ENCODE measurements around the gene GRIN2C. TPM values are rescaled to one million over a fixed set of nuclear protein-coding genes. Genes with fewer than 3 reads are reported as not detected.
A peak's percentile ranks its signal among the peaks of the same experiment; 100 is the strongest.
"Not testable (repeated sequence)": the region's sequence is repeated elsewhere in the genome, so short reads cannot be mapped to it uniquely, and the experiment has no call there.

The GRIN2C gene
- total and polyA plus RNA-seq, 2 donors, result 0.47 to 1.9 TPM

DNA sequence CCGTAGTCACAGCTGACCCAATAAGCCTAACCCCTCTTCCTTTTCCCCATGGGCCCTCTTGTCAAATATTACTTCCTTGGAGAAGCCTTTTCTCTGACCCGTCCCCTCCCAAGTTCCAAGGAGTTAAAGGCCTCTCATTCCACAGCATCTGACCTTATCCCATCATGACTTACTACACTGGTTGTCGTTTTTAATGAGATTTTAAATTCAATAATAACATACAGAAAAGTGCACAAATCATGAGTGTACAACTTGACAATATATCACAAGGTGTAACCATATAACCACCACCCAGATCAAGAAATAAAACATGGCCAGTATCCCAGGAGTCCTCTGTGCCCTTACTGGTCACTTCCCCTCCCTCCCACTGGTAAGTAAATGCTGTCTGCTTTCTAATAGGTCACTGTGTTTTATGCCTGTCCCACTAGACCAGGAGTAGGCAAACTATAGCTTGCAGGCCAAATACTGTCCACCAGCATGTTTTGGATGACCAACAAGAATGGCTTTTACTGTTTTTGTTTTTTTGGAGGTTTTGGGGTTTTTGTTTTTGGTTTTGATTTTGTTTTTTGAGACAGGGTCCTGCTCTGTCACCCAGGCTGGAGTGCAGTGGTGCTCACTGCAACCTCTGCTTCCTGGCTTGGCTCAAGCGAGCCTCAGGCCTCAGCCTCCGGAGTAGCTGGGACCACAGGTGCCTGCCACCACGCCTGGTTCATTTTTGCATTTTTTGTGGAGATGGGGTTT lies 14.4 kb upstream of the GRIN2C start:
- peak overlapping the region; percentile 41 for H3K4me3 ChIP-seq (ENCODE audit: low read depth, low read length)
- no peaks in the 10 kb centered on the region for H3K36me3 ChIP-seq (ENCODE audit: insufficient read depth)
- WGBS, result 63% methylated on average over 6 of the region's 6 CpGs
- H3K4me1 ChIP-seq (ENCODE audit: insufficient read depth), result no peaks in the 10 kb centered on the region
- H3K27ac ChIP-seq (ENCODE audit: low read depth), result no peak overlapping the region
- no peak for DNase-seq (ENCODE audit: extremely low spot score)

DNA sequence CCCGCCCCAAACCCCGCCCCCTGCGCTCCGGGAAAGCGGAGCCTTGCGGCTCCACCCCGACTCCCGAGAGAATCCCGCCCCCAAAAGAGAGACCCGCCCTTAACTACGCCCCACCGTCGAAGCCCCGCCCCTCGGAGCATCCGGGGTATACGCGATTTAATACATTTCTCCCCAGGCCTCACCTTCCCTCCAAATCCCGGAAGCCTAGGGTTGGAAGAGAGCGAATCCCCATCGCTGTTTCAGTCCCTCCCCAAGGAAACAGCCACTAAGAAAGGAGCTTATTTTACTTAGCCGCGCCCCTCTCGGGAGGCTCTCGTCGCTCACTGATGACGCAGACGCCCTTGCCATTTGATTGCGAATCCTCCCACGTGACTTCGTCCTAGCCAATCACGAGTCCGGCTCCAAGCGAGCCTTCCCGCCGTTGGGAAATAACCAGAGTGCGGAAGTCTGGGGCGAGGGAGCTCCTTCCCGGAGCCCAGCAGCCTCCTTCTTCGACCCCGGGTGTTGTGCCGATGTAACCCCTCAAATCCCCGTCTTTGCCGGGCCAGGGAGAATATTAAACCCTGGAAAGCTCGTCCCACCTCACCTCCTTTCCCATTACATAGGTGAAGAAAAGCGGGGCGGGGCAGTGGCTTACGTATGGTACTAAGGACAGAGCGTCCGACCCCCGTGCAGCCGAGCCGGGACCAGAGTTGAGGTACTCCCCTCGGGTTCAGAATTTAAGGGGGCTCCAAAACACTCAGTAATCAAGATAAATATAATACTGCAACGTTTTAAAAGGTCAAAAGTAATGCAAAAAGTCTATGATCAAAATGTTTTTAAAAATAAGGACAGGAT lies 13.6 kb upstream of the GRIN2C start:
- peak; percentile 100 for DNase-seq (ENCODE audit: extremely low spot score)
- Histone ChIP-seq H3K4me1 (ENCODE audit: insufficient read depth) (no peaks in the 10 kb centered on the region), H3K27ac (ENCODE audit: low read depth) (peak overlapping the region; percentile 92), H3K36me3 (ENCODE audit: insufficient read depth) (no peaks in the 10 kb centered on the region), H3K4me3 (ENCODE audit: low read depth, low read length) (peak overlapping the region; percentile 41)
- under 1% methylated on average over 55 of the region's 55 CpGs for WGBS

DNA sequence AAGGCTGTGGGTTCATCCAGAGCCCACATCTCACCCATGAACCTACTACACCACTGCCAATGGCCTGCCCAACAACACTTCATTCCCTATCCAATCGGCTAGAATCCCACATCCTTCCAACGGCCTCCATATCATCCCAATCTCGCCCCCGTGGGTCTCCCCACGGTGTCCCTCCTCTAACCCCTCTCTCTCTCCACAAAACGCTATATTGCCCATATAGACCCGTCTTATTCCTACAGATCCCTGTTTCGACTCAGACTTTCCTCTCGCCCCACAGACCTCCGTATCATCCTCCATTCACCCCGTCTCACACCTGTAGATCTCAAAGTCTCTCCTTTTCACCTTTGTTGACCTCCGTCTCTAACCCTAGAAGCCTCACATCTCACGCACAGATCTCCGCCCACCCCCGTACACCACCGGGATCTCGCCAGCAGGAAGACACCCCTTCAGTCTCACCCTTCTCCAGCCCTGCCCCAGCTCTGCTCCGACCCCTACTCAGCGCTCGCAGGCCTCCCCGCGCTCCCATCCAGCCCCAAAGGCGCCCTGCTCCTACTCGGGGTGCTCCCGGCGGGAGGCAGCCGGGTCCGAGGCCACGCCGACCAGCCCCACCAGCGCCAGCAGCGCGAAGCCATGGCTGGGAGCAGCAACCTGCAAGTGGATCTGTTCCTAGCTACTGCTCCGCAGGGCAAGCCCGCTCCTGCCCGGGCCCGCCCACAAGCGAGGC lies 12.8 kb upstream of the GRIN2C start, which contains the start of gene FDXR:
Gene FDXR (minus strand): TSS at position 682 of the 724 bp plus-strand sequence. CDS start 50 bp downstream, at position 632.
- no peak for DNase-seq (ENCODE audit: extremely low spot score)
- peak within 1 kb of the TSS; percentile 52 for H3K4me3 ChIP-seq (ENCODE audit: low read depth, low read length)
- WGBS, result 5% methylated on average over 38 of the region's 38 CpGs

DNA sequence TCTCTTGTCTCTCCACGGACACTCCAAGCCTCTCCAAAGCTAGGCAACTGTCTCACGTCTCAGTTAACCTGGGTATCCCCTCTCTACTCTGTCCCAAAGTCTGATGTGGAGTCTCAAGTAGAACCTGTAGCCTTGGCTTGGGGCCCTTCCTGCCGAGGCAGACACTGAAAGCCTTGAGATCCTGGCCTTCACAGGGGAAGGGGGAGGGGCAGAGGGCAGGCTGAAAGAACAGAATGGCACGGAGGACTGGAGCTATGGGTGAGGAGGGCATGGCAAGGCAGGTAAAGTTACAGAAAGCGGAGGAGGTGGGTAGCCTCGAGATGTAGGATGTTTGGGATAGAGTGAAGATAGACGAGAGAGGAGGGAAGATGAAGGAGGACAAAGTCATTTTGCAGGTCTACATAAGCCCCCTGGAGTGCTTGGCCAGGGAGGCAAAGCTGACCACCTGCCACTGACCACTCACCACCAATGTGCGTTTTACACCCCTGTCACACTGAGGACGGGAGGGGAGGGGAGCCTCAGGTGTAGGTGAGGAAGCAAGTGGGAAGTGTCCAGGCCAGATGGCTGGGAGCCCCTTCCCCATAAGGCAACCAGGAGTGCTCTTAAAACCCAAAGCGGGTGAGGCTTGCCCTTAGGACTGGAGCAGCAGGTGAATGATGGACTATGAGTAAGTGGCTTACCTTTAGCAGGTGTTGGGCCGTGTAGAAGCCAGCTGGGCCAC lies 11.8 kb upstream of the GRIN2C start:
- H3K4me1 ChIP-seq (ENCODE audit: insufficient read depth), result no peaks in the 10 kb centered on the region
- no peaks in the 10 kb centered on the region for H3K36me3 ChIP-seq (ENCODE audit: insufficient read depth)
- DNase-seq (ENCODE audit: extremely low spot score), result no peak
- no peak overlapping the region for H3K27ac ChIP-seq (ENCODE audit: low read depth)
- WGBS, result 80% methylated on average over 11 of the region's 11 CpGs
- H3K4me3 ChIP-seq (ENCODE audit: low read depth, low read length), result no peak overlapping the region

More for the DNA sequence above, 12.8 kb upstream of the GRIN2C start, which contains the start of gene FDXR:
- Histone ChIP-seq H3K27ac (ENCODE audit: low read depth) (peak within 1 kb of the TSS; percentile 92), H3K4me1 (ENCODE audit: insufficient read depth) (no peaks in the 10 kb centered on the region), H3K36me3 (ENCODE audit: insufficient read depth) (no peaks in the 10 kb centered on the region)

DNA sequence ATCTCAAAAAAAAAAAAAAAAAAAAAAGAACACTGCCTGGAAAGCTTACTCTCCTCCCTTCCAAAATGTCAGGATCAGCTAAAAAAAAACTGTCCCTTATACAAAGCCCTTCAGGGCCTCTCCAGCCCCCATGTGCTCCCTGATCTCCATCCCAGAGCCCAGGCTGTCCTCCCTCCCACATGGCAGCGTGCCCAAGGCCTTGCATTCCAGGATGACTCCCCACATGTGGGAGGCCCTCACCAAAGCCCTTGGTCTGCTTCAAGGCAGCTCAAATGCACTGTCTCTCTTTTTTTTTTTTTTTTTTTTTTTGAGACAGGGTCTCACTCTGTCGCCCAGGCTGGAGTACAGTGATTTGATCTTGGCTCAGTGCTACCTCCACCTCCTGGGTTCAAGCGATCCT lies 10.8 kb upstream of the GRIN2C start:
- H3K4me1 ChIP-seq (ENCODE audit: insufficient read depth), result no peaks in the 10 kb centered on the region
- H3K4me3 ChIP-seq (ENCODE audit: low read depth, low read length), result no peak overlapping the region
- no peaks in the 10 kb centered on the region for H3K36me3 ChIP-seq (ENCODE audit: insufficient read depth)
- H3K27ac ChIP-seq (ENCODE audit: low read depth), result no peak overlapping the region
- no peak for DNase-seq (ENCODE audit: extremely low spot score)
- WGBS, result 80% methylated on average over 3 of the region's 3 CpGs

DNA sequence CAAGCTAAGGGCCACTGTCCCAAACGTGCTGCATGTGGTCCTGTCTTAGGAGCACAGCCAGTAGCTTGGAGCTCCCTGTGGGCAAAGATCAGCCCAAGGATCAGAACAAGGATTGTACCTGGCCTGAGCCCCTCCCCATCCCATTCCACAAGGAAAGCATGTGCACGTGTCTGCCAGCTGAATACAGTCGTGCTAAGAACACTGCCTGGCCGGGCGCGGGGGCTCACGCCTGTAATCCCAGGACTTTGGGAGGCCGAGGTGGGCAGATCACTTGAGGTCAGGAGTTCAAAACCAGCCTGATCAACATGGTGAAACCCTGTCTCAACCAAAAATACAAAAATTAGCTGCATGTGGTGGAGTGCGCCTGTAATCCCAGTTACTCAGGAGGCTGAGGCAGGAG lies 10.3 kb upstream of the GRIN2C start:
- DNase-seq (ENCODE audit: extremely low spot score); H3K4me1 ChIP-seq (ENCODE audit: insufficient read depth); H3K4me3 ChIP-seq (ENCODE audit: low read depth, low read length); H3K36me3 ChIP-seq (ENCODE audit: insufficient read depth); H3K27ac ChIP-seq (ENCODE audit: low read depth): not testable (repeated sequence)
- WGBS, result 91% methylated on average over 9 of the region's 9 CpGs

DNA sequence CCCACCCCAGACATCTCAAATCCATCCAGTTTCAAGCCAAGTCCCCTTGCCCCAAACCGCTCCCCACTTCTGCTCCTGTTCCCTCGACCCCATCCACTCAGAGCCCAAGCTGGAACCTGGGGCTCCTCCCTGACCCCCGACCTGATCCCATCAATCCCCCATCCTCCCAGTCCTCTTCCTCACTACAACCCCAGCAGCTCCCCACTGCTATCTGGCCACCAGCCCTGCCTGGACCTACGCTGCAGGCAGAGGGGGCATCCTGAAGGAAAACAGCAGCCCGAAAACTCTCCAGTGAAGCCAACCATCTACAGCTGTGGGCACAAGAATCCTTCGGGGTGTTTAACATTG lies 9.2 kb upstream of the GRIN2C start:
- Histone ChIP-seq H3K27ac (ENCODE audit: low read depth) (no peak overlapping the region), H3K4me3 (ENCODE audit: low read depth, low read length) (no peak overlapping the region), H3K4me1 (ENCODE audit: insufficient read depth) (no peaks in the 10 kb centered on the region), H3K36me3 (ENCODE audit: insufficient read depth) (no peaks in the 10 kb centered on the region)
- WGBS, result 89% methylated on average over 6 of the region's 6 CpGs
- no peak for DNase-seq (ENCODE audit: extremely low spot score)

DNA sequence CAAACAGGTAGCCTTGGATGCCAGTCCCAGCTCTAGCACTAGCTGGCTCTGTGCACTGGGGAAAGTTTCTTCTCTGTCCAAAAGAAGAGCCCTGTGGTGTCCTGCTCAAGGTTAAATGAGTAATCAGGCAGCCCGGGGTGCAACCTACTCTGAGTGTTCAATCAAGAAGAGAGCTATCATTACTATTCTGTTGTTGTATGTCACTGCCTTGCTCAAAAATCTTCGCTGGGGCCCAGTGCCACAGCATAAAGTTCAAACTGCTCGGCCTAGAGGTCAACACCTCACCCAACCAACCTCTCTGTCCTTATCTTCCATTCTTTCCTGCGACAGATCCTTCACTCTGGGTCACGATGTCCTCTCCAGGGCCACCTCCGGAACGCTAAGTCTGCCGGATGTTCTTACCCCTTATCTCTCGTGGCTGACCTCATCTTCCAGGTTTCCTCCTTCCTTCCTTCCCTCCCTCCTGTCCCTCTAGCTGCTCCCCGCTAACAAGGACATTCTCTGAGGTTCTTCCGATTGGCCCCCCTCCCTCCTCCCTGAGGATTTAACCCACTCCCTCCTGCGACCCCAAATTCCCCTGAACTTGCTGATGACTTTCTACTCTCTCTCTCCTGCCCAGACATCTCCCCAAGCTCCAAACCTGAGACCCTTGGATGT lies 8.7 kb upstream of the GRIN2C start:
- H3K4me1 ChIP-seq (ENCODE audit: insufficient read depth), result no peaks in the 10 kb centered on the region
- no peak for DNase-seq (ENCODE audit: extremely low spot score)
- WGBS, result 73% methylated on average over 12 of the region's 12 CpGs
- no peak overlapping the region for H3K4me3 ChIP-seq (ENCODE audit: low read depth, low read length)
- H3K27ac ChIP-seq (ENCODE audit: low read depth), result no peak overlapping the region
- no peaks in the 10 kb centered on the region for H3K36me3 ChIP-seq (ENCODE audit: insufficient read depth)

DNA sequence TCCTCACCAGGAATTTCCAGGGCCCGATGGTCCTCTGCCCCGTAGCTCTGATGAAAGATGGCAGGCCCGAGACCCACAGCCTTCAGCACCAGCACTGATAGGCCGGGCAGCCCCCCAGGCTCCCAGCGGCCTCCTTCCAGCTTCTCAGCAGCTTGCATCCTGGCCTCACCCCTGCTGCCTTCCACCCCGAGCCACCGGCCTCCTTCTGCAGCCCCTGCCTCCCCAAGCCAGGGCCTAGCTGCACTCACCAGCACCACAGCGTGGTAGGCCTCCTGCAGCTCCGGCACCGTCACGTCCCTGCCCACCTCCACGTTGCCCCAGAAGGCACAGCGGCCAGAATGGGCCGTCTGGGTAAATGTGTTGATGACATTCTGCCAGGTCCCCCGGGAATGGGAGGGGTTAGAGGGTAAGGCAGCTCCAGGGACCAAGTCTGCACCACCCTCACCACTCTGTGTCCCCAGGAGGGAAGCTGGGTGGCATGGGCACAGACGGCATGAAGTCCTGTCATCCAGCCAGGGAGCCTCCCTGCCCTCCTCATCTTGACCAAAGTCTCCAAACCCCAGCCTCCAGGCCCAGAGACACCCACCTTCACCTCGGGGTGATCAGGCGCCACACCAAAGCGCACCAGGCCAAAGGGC lies 6.6 kb upstream of the GRIN2C start:
- H3K4me1 ChIP-seq (ENCODE audit: insufficient read depth), result no peaks in the 10 kb centered on the region
- 76% methylated on average over 19 of the region's 19 CpGs for WGBS

DNA sequence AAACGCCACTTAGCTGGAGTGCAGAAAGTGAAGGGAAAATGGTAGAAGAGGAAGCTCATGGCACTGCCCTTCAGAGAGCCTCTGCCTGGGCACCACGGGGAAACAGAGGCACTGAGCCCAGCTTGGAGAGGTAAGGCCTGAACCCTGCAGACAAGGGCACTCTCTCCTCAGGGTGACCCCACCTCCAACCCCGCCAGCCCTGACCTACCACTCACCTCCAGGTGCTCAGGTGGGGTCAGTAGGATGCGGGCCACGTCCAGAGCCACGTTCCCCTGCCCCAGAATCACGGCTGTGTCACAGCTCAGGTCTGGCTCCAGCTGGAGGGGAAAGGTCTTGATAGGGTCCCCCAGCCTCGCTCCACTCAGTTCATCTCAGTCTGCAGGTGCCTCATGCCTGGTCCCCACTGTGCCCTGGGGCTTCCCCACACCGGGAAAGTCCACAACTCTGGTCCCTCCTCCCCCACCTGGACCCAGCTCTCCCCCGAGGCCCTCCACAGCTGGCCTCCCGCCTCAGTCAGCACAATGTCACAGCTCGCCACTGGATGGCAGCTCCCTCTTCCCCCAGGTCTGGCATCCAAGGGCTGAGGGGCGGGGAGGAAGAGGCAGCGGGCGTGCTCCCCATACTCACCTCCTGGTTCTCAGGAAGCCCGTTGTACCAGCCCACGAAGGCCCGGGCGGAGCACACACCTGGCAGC lies 6.0 kb upstream of the GRIN2C start:
- DNase-seq (ENCODE audit: extremely low spot score), result no peak
- Histone ChIP-seq H3K4me3 (ENCODE audit: low read depth, low read length) (no peak overlapping the region), H3K4me1 (ENCODE audit: insufficient read depth) (no peaks in the 10 kb centered on the region)

More for the DNA sequence above, 6.6 kb upstream of the GRIN2C start:
- no peak for DNase-seq (ENCODE audit: extremely low spot score)
- Histone ChIP-seq H3K27ac (ENCODE audit: low read depth) (no peak overlapping the region), H3K36me3 (ENCODE audit: insufficient read depth) (no peaks in the 10 kb centered on the region), H3K4me3 (ENCODE audit: low read depth, low read length) (no peak overlapping the region)

DNA sequence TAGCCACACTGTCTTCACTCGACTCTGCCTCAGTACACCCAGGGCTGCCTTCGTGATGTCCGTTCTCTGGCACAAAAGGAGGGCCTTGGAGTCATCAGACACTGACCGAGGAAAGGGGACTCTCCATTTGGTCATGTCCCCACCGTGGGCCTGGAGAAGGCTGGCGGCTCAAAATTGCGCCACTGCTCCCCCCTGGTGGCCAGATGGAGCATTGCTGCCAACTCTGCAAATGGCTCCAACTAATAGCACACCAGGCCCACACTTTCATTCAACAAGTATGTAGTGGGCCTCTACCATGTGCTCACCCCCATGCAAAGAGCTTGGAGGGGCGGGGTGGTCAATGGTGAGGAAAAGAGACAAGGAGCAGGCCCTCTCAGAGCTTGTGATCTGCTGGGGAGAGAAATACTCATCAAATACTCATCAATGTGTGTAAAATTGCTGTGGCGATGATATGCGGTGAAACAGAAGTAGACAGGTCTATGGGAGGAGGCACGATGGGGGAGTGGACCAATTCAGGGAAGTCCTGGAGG lies 5.2 kb upstream of the GRIN2C start:
- DNase-seq (ENCODE audit: extremely low spot score), result no peak
- no peak overlapping the region for H3K4me3 ChIP-seq (ENCODE audit: low read depth, low read length)
- no peaks in the 10 kb centered on the region for H3K36me3 ChIP-seq (ENCODE audit: insufficient read depth)
- no peaks in the 10 kb centered on the region for H3K4me1 ChIP-seq (ENCODE audit: insufficient read depth)
- H3K27ac ChIP-seq (ENCODE audit: low read depth), result no peak overlapping the region
- 25% methylated on average over 11 of the region's 11 CpGs for WGBS

More for the DNA sequence above, 6.0 kb upstream of the GRIN2C start:
- H3K27ac ChIP-seq (ENCODE audit: low read depth), result no peak overlapping the region
- 84% methylated on average over 19 of the region's 19 CpGs for WGBS
- H3K36me3 ChIP-seq (ENCODE audit: insufficient read depth), result no peaks in the 10 kb centered on the region
